ENCODE data around the gene GSE1. TPM values are rescaled to one million over a fixed set of nuclear protein-coding genes. Genes with fewer than 3 reads are reported as not detected.

The GSE1 gene
- total and polyA plus RNA-seq, 9 of the 15 experiments (the other 6 are each of a cell fraction or from before 2014, with no cell fraction given) = 12.2 to 244 (median 57.9) TPM

- TF ChIP-seq PURB (CRISPR knock-in tag; IDR thresholded peaks at IDR 0.05; ENCODE audit: low read depth) = no peak
- peak; percentile 17; the same call in 1 of the 2 replicates for TF ChIP-seq CTBP1 (IDR thresholded peaks at IDR 0.05; ENCODE audit: borderline replicate concordance)
- peak in 2 of 3 experiments; percentile 40 to 51 for TF ChIP-seq YY1 (IDR thresholded peaks at IDR 0.05; ENCODE audit: borderline replicate concordance in 1 of 3, control insufficient read depth in 1 of 3, extremely low read depth in 1 of 3, insufficient read depth in 3 of 3, insufficient read length in 1 of 3, insufficient replicate concordance in 2 of 3, low read depth in 1 of 3, low read length in 2 of 3)
- TF ChIP-seq ZFX (CRISPR knock-in tag; IDR thresholded peaks at IDR 0.05) = peak; percentile 67
- TF ChIP-seq RNF2 (IDR thresholded peaks at IDR 0.05) = 0 out of 2 replicates have a peak, but pooled peaks have one; percentile 22
- TF ChIP-seq IFI16 (CRISPR knock-in tag; IDR thresholded peaks at IDR 0.05) = 0 out of 2 replicates have a peak, but pooled peaks have one; percentile 15
- no peak for TF ChIP-seq YBX1 (IDR thresholded peaks at IDR 0.05)
- 0 out of 2 replicates have a peak, but pooled peaks have one; percentile 7 for TF ChIP-seq PHF8 (IDR thresholded peaks at IDR 0.05; ENCODE audit: borderline replicate concordance, low read length)
- TF ChIP-seq SRSF3 (IDR thresholded peaks at IDR 0.05; ENCODE audit: insufficient read depth, low read length) = 0 out of 2 replicates have a peak, but pooled peaks have one; percentile 40
- TF ChIP-seq NFRKB (IDR thresholded peaks at IDR 0.05; ENCODE audit: low read depth) = 0 out of 2 replicates have a peak, but pooled peaks have one; percentile 2
- TF ChIP-seq USF1 (CRISPR knock-in tag; IDR thresholded peaks at IDR 0.05) = 0 out of 2 replicates have a peak, but pooled peaks have one; percentile 12
- TF ChIP-seq, protein P1, sequence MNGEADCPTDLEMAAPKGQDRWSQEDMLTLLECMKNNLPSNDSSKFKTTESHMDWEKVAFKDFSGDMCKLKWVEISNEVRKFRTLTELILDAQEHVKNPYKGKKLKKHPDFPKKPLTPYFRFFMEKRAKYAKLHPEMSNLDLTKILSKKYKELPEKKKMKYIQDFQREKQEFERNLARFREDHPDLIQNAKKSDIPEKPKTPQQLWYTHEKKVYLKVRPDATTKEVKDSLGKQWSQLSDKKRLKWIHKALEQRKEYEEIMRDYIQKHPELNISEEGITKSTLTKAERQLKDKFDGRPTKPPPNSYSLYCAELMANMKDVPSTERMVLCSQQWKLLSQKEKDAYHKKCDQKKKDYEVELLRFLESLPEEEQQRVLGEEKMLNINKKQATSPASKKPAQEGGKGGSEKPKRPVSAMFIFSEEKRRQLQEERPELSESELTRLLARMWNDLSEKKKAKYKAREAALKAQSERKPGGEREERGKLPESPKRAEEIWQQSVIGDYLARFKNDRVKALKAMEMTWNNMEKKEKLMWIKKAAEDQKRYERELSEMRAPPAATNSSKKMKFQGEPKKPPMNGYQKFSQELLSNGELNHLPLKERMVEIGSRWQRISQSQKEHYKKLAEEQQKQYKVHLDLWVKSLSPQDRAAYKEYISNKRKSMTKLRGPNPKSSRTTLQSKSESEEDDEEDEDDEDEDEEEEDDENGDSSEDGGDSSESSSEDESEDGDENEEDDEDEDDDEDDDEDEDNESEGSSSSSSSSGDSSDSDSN (IDR thresholded peaks at IDR 0.05; ENCODE audit: borderline replicate concordance in 1 of 2, low read depth in 2 of 2, low read length in 2 of 2) = 0 out of 4 replicates have a peak, but pooled peaks have one; percentile 48 to 53
- TF ChIP-seq RBFOX2 (IDR thresholded peaks at IDR 0.05; ENCODE audit: low read depth, low read length) = peak; percentile 59
- TF ChIP-seq TBL1XR1 (IDR thresholded peaks at IDR 0.05; ENCODE audit: low read length in 2 of 2) = 0 out of 4 replicates have a peak, but pooled peaks have one; percentile 9 to 40
- no peak for TF ChIP-seq ZNF57 (CRISPR knock-in tag; IDR thresholded peaks at IDR 0.05)
- 0 out of 2 replicates have a peak, but pooled peaks have one; percentile 53 for TF ChIP-seq SMARCA5 (IDR thresholded peaks at IDR 0.05)
- TF ChIP-seq NRF1 (conservative IDR thresholded peaks at IDR 0.05 in 1 of 2, IDR thresholded peaks at IDR 0.05 in 1 of 2) = peak; percentile 73 to 80
- TF ChIP-seq, protein P2, sequence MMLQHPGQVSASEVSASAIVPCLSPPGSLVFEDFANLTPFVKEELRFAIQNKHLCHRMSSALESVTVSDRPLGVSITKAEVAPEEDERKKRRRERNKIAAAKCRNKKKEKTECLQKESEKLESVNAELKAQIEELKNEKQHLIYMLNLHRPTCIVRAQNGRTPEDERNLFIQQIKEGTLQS (IDR thresholded peaks at IDR 0.05) = 0 out of 2 replicates have a peak, but pooled peaks have one; percentile 39
- TF ChIP-seq, protein P2 (CRISPR knock-in tag; conservative IDR thresholded peaks at IDR 0.05) = no peak
- 0 out of 2 replicates have a peak, but pooled peaks have one; percentile 51 for TF ChIP-seq MYNN (IDR thresholded peaks at IDR 0.05)
- TF ChIP-seq MYNN (CRISPR knock-in tag; IDR thresholded peaks at IDR 0.05) = no peak
- no peak for TF ChIP-seq ZBTB17 (CRISPR knock-in tag; IDR thresholded peaks at IDR 0.05)
- TF ChIP-seq NFIX (CRISPR knock-in tag; IDR thresholded peaks at IDR 0.05; ENCODE audit: low read depth) = no peak
Observed at GRCh38 chr16:85615014-85615851, 2.1 kb downstream of the GSE1 start (continued).
